Measurements from ENCODE around the gene IL10RA.

IL10RA gene

DNA sequence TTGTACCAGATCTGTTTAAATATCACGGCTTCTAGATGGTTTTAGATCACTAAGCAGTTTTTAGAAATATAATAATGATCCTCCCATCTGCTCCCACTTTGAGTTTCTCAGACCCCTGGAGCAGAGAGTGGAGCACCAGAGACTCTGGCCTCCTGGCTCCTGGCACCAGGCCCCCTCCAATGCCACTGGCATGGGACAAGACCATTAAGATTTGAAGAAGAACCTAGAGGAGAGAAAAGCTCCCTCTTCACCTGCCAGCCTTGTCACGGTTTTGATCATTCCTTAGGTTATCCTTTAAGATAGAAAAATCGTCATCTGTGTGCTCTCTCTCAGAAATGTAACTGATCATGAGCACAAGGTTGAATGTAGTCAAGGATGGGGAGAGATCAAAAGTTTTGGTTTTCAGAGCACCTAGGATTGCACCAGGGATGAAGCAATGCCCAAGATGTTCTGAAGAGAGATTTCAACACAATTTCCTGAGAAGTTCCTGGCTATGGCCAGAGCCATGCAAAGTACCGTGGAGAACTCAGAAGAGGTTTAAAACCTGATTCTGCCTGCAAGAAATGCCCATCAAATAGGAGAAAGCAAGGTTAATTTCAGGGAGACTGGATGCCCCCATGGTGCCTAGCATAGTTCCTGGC lies 22.2 kb downstream of the IL10RA start:
- DNase-seq, result no peak

- DNase-seq, result no peak
Observed at GRCh38 chr11:118009864-118010737, 23.9 kb downstream of the IL10RA start.

GRCh38 chr11:118010738-118011461 lies 24.7 kb downstream of the IL10RA start:
- no peak for DNase-seq

- DNase-seq, result no peak
Observed at GRCh38 chr11:118012083-118012669, 26.0 kb downstream of the IL10RA start.

DNA sequence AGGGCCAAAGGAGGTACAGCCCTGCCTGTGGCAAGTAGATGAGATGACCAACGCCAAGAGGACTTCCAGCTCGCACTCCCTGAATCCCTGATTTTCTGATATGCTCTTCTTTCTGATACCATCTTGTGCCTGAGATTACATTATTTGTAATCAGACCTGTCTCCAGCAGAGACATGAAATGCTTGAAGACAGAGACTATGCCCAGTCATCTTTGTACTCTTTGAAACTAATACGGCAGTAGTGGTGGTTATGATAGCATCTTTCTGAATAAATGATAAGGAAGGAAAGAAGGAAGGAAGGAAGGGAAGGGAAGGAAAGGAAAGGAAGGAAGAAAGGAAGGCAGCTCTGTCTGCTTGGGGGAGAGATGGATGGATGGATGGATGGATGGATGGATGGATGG lies 27.8 kb downstream of the IL10RA start:
- no peak for DNase-seq

GRCh38 chr11:118015385-118015841 lies 29.2 kb downstream of the IL10RA start:
- DNase-seq, result no peak

GRCh38 chr11:118016104-118016503 lies 29.9 kb downstream of the IL10RA start:
- no peak for DNase-seq

GRCh38 chr11:118017111-118017510 lies 30.9 kb downstream of the IL10RA start:
- DNase-seq, result no peak

- no peak for DNase-seq
Observed at GRCh38 chr11:118017631-118018315, 31.6 kb downstream of the IL10RA start.

GRCh38 chr11:118018401-118018800 lies 32.2 kb downstream of the IL10RA start:
- no peak for DNase-seq

DNA sequence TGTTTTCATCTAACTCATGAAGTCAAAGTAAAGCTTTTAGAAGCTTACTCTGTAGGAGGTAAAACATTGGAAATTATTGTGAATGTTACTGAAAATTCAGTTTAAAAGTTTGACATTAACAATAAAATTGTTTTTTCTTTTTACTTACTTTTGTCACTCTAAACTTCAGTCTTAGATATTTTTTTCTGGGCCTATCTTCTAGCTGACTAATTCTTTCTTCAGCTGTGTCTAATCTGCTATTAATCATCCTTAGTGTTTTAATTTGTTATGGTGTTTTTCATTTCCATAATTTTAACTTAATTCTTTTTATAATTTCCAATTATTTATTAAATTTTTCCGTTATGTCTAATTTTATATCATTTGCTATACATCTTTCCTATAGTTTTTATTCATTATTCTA lies 35.0 kb downstream of the IL10RA start:
- no peak for DNase-seq

DNA sequence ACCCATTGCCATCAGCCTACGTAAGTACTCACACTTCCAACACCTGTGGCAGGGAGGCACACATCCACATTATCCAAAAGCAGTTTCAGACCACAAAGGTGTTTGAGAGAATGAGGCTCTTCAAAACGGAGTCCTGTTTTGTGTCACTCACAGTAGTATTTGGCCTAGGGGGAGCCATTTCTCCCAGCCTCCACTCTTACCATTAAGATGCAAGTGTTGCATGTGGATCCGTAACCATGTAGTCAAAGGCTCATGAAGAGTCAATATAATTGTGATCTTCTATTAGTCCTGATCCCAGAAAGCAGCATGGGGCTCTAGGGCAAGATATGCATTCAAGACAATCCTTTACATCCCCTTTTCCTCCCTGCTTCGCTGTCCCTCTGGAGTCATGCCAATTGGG lies 41.5 kb downstream of the IL10RA start:
- DNase-seq, result no peak

DNA sequence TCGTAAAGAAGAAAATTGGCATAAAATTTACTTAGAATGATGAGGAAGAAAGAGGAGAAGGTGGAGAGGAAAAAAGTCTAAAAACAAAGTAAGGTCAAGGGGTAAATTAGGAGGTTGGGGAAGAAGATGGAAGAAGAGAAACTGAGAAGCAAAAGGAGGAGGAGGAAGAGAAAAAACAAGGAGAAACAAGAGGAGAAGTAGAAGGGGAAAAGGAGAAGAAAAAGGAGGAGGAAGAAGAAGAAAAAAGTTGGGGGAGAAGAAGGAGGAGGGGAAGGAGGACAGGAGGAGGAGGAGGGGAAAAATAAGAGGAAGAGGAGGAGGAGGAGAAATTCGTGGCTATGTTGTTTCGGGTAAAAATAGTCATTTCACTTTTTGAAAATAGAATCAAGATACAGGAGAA lies 42.4 kb downstream of the IL10RA start:
- no peak for DNase-seq

- no peak for DNase-seq
Observed at GRCh38 chr11:118033443-118033842, 47.2 kb downstream of the IL10RA start.

DNA sequence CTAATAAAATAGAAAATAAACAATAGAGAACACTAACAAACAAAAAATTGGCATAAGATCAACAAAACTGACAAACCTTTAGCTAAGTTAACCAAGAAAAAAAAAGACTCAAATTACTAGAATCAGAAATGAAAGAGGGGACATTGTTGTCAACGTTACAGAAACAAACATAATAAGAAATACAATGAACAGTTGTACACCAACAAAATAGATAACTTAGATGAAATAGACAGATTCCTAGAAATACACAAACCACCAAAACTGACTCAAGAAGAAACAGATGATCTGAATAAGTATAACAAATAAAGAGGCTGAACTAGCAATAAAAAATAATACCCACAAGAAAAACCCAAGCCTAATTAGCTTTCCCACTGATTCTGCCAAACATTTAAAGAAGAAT lies 55.9 kb downstream of the IL10RA start:
- no peak for DNase-seq

GRCh38 chr11:118042796-118043195 lies 56.6 kb downstream of the IL10RA start:
- DNase-seq, result no peak

GRCh38 chr11:118045191-118045590 lies 59.0 kb downstream of the IL10RA start:
- no peak for DNase-seq

GRCh38 chr11:118046051-118046963 lies 60.1 kb downstream of the IL10RA start:
- no peak for DNase-seq

GRCh38 chr11:118046964-118047700 lies 60.9 kb downstream of the IL10RA start:
- DNase-seq, result no peak

GRCh38 chr11:118047749-118048148 lies 61.6 kb downstream of the IL10RA start:
- DNase-seq, result no peak

All from amniotic stem cell (primary cell).